ENCODE results near the gene RNF32.
"Not testable (repeated sequence)": the region's sequence is repeated elsewhere in the genome, so short reads cannot be mapped to it uniquely, and the experiment has no call there.

The RNF32 gene

DNA sequence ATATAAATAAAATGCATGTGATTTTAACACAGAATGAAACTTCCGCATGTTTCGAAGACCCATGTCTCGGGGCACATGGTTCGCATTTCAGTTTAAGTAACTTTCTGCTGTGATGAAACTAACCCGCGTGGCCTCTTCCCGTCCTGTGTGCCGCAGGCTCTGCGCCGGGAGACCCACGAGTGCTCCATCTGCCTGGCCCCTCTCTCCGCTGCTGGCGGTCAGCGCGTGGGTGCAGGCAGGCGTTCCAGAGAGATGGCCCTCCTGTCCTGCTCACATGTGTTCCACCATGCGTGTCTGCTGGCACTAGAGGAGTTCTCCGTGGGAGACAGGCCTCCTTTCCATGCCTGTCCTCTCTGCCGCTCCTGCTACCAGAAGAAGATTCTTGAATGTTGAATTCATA lies 35.7 kb downstream of the RNF32 start:
- DNase-seq, result no peak

DNA sequence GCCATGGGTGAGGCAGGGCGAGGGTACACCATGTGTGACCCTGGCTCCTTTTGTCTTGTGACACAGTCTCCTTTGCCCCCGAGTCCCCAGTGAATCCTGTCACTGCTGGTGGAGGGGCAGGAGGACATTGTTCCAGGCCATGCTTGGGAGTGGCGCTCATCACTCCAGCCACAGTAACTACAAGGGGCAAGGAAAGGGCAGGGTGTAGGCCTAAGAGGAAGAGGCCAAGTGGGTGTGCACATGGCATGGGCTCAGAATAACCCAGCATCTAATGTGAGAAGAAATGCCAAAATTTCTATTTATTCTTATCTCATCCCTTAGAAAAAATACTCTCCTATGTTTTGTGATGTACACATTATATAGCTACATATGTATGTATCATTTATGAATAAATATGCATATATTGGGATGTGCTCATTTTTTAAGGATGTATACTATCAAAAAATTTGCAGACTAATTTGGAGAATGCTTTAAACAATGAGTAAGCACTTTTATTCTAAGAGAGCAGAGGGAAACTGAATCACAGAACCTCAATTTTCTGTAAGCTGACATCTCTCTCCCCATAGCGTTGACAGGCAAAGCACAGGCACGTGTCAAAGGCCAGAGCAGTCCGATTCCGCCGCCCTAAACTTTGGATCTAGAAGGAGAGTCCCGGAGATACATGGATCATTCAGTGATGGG lies 36.9 kb downstream of the RNF32 start:
- no peak for DNase-seq

DNA sequence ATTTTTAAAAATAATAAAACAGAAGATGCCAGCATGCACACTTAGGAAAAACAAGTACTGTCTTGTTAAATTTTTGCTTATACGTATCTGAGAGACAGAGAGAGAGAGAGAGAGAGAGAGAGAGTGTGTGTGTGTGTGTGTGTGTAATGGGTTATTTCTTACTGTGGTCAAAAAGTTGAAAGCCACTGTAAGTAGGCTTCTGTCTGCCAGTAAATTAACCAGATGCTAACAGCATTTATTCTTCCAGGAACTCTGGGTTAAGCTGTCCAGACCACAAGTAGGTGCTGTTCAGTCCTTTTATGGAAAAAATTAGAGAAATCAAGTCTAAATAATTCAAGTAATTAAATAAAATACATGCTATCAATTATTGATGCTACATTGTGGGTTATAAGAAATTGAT lies 39.7 kb downstream of the RNF32 start:
- no peak for DNase-seq

DNA sequence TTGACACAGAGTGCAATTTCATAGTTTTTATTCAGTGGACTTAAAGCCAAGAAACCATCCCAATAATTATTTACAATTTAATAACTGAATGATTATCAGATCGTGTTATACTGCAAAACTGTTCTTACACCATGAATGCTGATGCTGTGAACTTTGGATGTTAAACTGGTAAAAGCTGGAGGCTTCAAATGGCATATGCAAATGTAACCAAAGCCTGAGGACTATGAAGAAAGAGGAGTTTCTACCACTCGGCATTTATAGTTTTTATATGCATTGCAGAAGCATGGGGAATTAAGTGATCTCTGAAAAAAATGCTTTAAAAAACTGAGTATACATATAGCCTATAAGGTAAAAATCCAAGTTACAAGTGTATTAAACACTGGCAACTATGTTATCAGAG lies 42.4 kb downstream of the RNF32 start:
- no peak for DNase-seq

DNA sequence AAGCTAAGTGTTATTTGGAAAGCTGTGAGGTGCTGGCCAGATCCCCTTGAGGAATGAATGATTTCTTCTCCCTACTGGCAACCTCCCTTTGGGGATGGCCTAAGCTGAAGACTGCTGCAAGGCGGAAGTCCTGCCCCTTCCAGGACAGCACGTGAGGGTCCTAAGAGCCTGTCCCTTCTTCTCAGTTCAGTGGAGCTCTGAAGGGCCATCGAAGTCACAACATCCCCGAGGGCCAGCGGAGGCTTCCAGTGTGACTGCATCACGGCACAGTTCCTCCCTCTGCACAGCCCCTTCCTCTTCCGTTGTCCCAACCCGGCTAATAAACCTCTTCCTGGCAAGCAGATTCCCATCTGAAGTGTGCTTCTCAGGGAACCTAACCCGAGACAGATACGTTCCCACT lies 43.7 kb downstream of the RNF32 start:
- no peak for DNase-seq

DNA sequence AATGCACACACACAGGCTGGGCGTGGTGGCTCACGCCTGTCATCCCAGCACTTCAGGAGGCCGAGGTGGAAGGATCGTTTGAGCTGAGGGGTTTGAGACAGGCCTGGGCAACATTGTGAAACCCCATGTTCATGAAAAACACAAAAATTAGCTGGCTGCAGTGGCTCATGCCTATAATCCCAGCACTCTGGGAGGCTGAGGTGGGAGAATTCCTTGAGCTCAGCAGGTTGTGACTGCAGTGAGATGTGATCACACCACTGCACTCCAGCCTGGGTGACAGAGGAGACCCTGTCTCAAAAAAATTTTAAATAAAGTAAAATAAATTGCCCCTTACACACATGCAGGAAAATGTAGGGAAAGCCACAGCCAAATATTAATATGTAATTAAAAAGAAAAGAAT lies 44.1 kb downstream of the RNF32 start:
- DNase-seq, result no peak

DNA sequence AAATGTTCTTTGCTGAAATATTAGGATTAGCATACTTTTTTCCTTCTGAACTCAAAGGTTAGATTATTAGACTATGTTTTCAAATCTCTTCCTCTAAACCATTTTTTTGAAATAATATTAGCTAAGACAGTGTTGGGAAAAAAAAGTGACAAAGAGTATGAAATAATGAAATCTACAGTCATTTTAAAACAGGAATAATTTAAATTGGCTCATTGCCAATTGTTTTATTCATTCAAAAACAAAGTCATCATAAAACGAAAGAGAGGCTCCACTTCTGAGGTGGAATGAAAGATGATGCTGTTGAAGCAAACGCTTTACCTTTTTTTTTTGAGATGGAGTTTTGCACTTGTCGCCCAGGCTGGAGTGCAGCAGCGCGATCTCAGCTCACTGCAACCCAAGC lies 51.2 kb downstream of the RNF32 start:
- DNase-seq, result no peak

DNA sequence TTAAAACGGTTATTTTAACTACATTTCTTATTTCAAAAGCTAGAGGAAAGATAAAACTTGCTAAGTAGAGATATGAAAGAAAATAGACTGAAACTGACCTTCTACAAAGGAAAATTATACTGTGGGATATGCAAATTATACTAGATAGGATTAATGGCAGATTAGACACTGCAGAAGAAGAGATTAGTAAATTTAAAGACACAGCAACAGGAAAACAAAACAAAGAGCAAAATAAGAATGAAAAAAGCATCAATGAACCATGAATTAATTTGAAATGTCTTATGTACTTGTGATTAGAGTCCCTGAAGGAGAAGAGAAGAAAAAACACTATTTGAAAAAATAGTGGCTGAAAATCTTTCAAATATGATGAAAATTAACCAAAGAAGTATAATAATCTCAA lies 52.3 kb downstream of the RNF32 start:
- DNase-seq, result no peak

DNA sequence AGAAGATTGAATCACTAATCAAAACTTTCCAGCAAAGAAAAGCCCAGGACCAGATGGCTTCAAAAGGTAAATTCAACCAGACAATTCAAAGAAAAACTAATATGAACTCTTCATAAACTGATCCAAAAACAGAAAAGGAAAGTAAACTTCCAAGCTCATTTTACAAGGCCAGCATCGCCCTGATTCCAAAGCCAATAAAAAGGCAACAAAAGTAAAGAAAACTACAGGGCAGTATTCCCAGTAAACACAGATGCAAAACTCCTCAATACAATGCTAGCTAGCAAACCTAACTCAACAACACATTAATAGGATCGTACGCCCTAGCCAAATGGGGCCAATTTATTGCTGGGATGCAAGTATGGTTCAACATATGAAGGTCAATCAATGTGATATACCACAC lies 53.1 kb downstream of the RNF32 start:
- DNase-seq, result no peak

DNA sequence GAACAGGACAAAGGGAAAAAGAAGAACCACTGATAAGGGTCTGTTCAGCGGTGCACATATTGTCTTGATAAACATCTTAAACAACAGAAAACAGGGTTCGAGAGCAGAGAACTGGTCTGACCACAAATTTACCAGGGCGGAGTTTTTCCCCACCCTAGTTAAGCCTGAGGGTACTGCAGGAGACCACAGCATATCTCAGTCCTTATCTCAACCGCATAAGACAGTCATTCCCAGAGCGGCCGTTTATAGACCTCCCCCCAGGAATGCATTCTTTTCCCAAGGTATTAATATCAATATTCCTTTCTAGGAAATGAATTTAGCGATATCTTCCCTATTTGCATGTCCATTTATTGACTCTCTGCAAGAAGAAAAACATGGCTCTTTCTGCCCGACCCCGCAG lies 56.7 kb downstream of the RNF32 start:
- DNase-seq, result not testable (repeated sequence)

DNA sequence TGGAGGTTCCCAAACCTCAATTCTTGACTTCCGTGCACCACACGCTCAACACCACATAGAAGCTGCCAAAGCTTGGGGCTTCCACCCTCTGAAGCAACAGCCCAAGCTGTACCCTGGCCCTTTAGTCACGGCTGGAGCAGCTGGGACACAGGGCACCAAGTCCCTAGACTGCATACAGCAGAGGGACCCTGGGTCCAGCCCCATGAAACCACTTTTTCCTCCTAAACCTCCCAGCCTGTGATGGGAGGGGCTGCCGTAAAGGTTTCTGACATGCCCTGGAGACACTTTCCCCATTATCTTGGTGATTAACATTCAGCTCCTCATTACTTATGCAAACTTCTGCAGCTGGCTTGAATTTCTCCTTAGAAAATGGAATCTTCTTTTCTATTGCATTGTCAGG lies 57.9 kb downstream of the RNF32 start:
- not testable (repeated sequence) for DNase-seq

DNA sequence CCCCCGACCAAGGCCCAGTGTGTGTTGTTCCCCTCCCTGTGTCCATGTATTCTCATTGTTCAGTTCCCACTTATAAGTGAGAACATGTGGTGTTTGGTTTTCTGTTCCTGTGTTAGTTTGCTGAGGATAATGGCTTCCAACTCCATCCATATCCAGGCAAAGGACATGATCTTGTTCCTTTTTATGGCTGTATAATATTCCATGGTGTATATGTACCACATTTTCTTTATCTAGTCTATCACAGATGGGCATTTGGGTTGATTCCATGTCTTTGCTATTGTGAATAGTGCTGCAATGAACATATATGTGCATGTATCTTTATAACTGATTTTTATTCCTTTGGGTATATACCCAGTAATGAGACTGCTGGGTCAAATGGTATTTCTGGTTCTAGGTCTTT lies 61.2 kb downstream of the RNF32 start:
- not testable (repeated sequence) for DNase-seq

DNA sequence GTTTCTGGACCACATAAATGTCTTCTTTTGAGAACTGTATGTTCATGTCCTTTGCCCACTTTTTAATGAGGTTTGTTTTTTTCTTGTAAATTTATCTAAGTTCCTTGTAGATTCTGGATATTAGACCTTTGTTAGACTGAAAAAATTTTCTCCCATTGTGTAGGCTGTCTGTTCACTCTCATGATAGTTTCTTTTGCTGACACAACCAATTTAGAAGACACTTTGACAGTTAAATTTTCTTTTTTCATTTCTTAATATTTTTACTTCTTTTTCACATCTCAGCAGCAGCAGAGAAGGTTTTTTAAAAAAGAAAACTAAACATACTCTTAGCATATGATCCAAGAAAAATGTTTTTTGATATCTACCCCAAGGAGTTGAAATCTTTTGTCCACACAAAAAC lies 61.8 kb downstream of the RNF32 start:
- DNase-seq, result no peak

DNA sequence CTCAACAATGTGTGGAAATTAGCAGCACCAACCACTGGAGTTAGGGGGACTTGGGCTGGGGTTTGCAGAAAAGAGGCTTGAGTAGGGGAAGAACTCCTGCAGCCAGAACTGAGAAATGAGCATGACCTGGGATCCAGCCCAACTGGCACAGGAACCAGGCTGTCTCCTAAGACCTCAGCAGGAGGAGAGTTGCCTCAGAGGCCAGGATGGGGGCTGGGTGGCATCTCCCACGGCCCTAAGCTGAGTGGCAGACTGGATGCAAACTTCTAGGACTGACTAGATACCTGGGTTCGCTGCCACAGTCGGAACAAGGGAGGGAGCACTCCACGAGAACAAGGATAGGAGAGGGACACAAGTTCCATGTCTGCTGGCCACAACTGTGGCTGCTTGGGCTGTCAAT lies 62.6 kb downstream of the RNF32 start:
- no peak for DNase-seq

DNA sequence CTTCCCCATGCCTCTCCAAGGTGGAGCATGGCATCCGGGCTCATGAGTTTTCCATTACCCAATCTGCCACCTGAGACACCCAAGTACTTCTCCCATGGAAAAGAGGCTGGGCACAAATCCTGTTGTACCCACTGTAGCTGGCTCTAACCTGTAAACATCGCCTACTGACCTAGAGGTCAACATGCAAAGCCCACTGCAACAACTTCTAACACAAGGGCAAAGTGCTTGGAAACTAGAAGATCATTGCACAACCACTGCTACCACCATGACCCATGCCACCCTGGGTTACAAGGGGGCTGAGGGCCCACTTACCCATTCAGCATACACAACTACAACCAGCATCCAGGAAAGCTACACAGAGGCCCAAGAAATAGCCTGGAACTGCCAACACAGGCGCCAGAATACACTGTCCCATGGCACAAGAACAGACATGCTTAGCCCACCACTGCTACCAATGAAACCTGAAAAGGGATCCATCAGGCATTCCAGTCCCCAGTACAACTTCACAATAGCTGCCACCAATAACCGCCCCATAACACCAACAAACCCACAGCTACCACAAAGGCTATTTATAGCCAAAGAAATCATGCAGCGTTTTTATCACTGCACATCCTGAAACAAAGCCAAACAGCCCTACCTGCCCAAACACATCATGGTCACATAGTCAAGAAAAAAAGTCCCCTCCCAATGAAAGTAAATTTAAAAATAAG lies 63.4 kb downstream of the RNF32 start:
- no peak for DNase-seq

DNA sequence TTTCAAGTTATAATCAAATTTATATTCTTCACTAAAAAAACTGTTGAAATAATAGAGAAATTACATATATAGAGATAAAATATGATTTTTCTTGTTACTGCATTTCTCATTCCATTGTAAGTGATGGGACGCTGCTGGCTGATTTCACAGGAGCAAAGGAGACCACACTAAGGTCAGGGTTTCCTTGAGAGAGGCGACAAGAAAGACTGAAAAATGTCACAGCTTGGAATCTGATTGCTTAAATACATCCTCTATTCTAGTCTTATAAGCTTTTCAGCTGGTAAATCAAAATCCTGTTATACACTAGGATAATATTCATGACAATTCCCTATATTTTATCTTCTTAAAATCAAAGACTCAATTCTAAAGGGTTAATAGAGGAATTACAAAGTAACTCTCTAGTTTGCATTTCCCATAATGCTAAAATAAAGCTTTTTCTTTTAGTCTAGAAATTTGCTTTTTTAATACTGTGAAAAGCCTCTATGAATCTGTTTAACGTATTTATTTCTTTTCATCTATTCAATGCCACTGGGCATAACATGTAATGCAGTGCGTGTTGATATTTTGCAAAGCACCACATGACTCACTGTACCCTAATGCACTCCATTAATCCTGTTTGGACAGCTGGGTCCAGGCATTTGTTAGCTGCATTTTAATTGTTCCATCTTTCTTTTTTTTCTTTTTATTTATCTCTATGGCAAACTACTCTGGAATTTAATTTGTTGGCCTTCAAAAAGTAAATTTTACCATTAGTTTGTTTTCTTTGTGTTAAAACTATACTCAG lies 81.7 kb downstream of the RNF32 start:
- no peak for DNase-seq

DNA sequence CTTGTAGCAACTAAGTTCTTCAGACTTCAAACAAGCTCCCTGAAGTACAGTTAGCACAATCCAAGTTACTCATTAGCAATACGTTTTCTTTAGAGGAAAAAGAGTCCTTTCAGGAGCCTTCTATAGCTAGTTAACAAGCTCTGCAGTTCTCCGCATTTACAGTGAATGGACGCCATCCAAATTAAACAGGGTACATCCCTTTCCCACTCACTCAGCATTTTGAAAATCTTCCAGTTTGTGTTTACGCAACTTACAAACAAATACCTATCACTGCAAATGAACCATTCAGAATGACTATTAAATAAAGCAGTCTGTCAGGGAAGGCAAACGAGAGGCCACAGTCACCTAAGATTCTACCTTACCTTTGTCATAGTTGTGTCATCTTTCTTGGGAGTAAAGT lies 84.5 kb downstream of the RNF32 start:
- DNase-seq, result no peak

DNA sequence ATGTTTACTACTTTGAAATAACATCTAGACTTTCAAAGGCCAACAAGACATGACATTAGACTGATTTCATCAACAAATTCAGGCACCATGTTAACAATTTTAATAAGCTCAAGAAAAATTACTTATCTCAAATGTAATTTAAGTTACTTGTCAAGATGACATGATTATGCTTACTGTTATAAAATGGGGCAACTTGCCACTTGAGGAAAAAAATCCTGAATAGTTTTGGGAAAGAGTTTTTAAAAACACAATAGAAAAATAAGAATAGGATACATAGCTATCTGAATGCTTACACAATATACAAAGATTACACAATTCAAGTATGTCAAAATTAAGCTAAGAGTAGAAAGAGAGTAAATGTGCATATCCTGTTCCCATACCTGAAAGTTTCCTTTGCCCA lies 85.4 kb downstream of the RNF32 start:
- no peak for DNase-seq

Data from NCI-H510A (cell line).